GM21528 (cell line): ENCODE results near the gene SFRP5.

Source experiments
- ATAC-seq: cut with Tn5 transposase; IDR thresholded peaks from one replicate; pipeline ENCODE4 v1.9.1; 2021; ENCODE audit warnings: mild to moderate bottlenecking, moderate library complexity; ENCODE audit not compliant: unreplicated experiment, low FRiP score

SFRP5 gene

GRCh38 chr10:97743169-97743943 is 28.4 kb downstream of the SFRP5 start:
- no peak for ATAC-seq

GRCh38 chr10:97740613-97741012 is 31.2 kb downstream of the SFRP5 start:
- no peak for ATAC-seq

DNA sequence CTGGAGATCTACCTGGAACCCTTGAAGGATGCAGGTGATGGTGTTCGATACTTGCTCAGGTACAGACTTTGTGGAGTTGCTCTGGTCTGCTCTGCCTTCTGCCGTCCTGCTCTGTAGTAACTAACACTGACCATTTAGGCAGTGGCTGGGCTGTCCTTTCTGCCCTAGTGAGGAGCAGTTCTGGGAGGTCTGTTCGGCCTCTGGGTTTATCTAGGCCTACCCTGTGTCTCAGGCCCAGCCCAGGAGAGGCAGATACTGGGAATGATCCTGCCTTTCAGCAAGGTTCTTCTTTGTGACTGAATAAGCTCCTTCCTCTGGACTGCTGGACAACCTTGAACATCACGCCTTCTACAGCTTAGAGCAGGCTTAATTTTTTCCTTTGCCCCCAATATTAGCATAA is 33.2 kb downstream of the SFRP5 start:
- no peak for ATAC-seq

DNA sequence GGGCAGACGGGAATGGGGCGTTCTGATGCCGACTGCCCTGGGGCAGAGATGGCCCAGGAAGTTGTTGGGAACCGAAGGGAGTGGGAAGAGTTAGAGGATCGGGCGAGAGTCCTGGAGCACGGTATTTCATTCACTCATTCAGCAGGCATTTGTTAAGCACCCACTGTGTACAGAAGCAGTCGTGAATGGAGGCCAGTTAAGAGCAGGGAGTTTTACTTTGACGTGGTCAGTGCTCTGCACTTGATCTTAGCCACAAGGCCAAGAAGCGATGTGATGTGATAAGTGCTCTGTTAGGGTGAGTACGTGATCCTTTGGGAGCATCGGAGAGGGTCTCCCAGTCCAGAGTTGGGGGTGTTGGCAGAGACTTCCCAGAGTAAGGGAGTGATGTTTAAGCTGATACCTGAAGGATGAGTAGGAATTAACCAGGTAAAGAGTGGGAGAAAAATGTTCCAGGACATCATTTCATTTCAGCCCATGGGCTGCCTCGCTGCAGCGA is 34.0 kb downstream of the SFRP5 start:
- ATAC-seq, result peak; percentile 16

- ATAC-seq, result peak; percentile 87
Measured at GRCh38 chr10:97736902-97737769, 34.7 kb downstream of the SFRP5 start, which contains the start of gene ZFYVE27. Gene ZFYVE27, plus strand, starts transcription at chr10:97737128. Its CDS starts 1,350 bp downstream, at chr10:97738478.

GRCh38 chr10:97736403-97736901 is 35.3 kb downstream of the SFRP5 start:
- peak; percentile 21 for ATAC-seq

DNA sequence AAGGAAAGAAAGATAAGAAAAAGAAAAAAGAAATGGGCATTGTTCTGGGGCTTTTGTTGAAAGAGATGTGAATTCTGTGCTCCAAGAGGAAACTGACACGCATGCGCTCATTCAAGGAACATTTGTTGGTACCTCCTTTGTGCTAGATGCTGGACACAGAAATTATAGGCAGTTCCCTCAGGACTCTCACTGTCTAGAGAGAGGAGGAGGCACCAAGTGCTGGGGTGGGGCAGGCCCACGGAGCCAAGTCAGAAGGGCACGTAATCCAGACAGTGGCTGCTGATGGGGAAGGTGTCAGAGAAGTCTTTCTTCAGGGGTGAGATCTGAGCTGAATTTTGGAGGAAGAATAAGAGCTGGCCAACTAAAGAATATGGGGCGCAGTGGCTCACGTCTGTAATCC is 37.8 kb downstream of the SFRP5 start:
- no peak for ATAC-seq

DNA sequence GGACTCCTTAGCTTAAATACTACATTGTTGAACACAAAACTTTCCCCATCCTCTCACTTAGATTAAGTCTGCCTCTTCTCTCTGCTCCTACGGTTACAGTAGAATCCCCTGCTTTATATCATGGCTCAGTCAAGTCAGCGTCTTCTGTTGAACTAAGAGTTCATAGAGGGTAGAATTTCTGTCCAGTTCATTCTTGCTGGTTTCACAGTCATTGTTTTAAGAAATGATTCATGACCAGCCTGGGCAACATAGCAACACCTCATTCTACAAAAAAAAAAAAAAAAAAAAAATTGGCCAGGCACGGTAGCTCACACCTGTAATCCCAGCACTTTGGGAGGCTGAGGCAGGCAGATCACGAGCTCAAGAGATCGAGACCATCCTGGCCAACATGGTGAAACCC is 38.5 kb downstream of the SFRP5 start:
- ATAC-seq, result no peak

GRCh38 chr10:97732052-97732359 is 39.8 kb downstream of the SFRP5 start:
- ATAC-seq, result no peak

GRCh38 chr10:97731346-97732051 is 40.3 kb downstream of the SFRP5 start:
- ATAC-seq, result no peak

DNA sequence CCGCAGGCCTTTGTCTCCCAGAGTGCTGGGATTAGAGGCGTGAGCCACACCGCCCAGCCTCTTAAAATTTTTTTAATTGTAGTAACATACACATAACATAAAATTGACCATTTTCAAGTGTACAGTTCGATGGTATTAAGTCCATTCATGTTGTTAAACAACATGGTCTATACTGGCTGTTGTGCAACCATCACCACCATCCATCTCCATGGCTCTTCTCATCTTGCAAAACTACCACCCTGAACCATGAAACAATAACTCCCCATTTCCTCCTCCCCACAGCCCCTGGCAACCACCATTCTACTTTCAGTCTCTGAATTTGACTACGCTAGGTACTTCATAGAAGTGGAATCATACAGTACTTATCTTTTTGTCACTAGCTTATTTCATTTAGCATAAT is 42.8 kb downstream of the SFRP5 start:
- no peak for ATAC-seq

- no peak for ATAC-seq
Measured at GRCh38 chr10:97726636-97727178, 45.1 kb downstream of the SFRP5 start.

- ATAC-seq, result no peak
Measured at GRCh38 chr10:97724341-97724941, 47.4 kb downstream of the SFRP5 start.

DNA sequence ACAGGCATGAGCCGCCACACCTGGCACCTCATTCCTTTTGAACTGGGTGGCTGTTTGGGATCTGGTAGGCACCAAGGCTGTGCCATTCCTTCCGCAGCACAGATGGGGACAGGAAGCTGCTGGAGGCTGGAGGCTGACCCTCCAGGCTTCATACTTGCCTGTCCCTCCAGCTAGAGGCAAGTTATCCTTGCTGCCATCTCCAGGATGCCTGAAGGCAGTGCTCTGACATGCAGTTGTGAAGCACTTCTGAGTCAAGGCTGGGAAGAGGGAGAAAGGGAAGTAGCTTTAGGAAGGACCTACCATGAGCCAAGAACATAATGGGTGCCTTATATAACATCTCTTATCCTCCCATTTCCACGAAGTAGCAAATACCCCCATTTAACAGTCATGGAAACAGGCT is 48.8 kb downstream of the SFRP5 start:
- no peak for ATAC-seq

DNA sequence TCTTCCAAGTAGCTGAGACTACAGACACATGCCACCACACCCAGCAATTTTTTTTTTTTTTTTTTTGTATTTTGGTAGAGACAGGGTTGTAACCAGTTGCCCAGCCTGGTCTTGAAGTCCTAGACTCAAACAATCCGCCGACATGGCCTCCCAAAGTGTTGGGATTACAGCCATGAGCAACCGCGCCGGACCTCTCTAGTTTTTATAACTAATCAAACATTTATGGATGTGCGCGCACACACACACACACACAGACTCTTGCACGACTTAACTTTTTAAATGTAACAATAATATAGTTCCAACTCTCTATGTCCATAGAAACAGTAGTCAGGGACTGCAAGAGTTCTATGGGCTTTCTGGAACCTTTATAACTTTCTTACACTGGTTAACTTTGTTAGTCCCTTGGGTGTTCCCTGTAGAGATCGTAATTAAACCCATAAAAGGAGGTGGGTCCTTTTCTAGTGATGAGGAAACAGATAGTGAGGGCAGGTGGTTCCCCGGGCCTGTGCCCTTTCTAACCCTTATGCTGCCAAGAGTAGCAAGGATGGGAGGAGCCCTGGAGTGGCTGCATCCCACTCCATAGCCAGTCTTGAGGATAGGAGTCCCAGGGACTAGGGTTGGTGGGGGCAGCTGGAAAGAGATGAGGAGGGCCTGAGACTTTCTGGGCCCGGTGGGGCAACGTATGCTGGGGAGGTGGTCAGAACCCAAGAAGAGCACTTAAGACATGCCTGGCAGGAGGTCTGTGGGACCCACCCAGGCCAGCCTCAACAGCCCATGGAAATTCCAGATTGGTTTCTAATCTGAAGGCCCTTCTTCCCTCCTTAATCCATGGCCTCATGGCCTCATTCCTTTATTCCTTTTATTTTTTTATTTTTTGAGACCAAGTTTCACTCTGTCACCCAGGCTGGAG is 49.7 kb downstream of the SFRP5 start:
- no peak for ATAC-seq

GRCh38 chr10:97719602-97720001 is 52.2 kb downstream of the SFRP5 start:
- no peak for ATAC-seq

DNA sequence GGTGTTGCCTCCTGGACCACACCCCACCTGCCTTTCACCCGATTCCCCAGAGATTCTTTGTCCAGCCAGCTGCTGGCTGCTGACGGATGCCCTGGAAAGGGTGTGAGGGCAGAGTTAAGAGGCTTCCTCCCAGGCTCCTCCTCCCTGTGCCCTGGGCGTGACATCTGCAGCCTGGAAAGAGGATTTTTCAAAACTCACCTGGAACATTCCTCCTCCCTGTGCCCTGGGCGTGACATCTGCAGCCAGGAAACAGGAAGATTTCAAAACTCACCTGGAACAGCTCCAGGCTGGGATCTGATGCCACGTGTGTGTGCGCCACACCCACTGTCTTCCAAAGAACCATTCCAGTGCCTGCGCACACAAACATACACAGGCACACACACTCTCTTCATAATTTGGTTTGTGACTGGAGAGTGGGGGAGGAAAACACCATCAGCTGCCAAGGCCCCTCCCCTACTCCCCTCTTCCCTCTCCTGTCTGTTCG is 53.1 kb downstream of the SFRP5 start:
- ATAC-seq, result no peak

GRCh38 chr10:97718178-97718577 is 53.6 kb downstream of the SFRP5 start:
- no peak for ATAC-seq

- ATAC-seq, result no peak
Measured at GRCh38 chr10:97717627-97718026, 54.2 kb downstream of the SFRP5 start.
